ENCODE results near the gene SEC14L5.

The SEC14L5 gene

DNA sequence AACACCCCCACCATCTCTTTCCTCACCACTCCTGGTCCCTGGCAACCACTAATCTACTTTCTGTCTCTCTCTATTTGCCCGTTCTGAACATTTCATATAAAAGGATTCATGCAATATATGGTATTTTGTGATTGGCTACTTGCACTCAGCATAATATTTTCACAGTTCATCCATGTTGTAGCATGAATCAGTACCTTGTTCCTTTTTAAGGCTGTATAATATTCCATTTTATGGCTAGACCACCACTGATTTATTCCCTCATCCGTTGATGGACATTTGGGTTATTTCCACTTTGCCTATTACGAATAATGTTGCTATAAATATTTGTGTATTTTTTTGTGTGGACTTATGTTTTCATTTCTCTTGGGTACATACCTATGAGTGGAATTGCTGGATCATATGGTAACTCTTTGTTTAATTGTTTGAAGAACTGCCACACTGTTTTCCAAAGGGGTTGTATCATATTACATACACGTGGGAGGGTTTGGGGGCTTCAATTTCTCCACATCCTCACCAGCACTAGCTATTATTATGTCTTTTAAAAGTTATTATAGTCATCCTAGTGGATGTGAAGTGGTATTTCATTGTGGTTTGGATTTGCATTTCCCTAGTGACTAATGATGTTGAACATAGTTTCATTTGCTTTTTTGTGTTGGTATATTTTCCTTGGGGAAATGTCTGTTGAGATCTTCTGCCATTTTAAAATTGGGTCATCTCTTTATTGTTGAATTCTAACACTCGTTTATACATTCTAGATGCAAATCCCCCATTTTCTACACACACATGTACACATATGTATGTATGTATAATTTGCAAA is 26.3 kb downstream of the SEC14L5 start:
- DNase-seq (ENCODE audit: low read depth, low spot score) = no peak

DNA sequence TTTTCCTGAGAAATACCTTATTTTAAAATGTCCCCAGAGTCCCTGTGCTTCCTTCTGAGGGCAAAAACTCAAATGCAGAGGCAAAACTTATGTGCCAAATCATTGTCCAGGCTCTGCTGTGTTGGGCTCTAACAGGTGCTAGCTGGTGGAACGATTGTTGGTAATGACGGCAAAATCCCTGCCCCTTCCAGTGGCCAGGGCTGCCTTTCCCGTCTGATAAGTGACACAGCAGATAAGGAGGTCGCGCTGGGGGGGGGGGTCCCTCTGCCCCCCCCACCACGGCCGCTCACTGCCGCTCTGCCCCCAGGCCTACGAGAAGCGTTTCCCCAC is 29.1 kb downstream of the SEC14L5 start:
- no peak for DNase-seq (ENCODE audit: low read depth, low spot score)

DNA sequence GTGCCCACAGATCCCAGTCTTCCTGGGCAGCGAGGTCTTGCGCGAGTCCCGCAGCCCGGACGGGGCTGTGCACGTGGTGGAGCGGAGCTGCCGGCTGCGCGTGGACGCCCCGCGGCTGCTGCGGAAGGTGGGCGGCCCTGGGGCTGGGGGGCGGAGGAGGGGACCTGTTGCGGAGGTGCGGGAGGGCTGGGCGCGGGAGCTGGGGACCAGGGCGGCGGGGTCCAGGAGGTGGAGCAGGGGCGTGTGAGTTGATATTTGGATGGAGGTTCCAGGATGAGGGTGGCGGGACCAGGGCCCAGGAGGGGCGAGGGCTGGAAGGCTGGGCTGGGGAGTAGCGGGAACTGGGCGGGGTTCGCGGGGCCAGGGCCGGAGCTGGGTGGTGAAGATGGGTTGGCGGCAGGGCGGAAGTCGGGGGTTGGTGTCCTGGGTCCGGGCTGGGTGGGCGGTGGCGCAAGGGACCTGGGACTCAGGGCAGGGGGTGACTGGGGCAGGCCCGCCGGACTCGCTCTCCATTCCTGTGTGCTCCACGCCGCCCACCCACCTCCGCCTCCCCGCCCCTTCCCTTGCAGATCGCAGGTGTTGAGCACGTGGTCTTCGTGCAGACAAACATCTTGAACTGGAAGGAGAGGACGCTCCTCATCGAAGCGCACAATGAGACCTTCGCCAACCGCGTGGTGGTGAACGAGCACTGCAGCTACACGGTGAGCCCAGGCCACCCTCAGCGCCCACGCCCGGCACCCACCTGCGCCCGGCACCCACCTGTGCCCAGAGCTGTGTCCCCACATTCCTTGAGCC is 29.6 kb downstream of the SEC14L5 start:
- no peak for DNase-seq (ENCODE audit: low read depth, low spot score)

DNA sequence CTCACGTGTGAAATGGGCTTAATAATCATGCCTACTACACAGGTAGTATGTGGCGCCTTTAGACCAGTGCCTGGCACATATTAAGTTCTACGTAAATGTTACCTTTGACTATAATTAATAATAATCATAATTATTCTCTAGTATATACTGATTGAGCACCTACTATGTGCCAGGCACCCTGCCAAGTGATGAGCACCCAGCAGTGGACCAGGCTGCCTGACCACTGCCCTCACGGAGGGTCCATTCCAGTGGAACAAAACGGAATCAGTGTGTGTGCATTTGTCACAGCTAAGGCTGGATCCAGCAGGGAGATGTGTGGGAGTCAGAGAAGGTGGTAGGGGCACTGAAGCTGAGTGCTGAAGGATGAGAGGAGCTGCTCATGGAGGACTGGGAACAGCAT is 30.5 kb downstream of the SEC14L5 start:
- no peak for DNase-seq (ENCODE audit: low read depth, low spot score)

DNA sequence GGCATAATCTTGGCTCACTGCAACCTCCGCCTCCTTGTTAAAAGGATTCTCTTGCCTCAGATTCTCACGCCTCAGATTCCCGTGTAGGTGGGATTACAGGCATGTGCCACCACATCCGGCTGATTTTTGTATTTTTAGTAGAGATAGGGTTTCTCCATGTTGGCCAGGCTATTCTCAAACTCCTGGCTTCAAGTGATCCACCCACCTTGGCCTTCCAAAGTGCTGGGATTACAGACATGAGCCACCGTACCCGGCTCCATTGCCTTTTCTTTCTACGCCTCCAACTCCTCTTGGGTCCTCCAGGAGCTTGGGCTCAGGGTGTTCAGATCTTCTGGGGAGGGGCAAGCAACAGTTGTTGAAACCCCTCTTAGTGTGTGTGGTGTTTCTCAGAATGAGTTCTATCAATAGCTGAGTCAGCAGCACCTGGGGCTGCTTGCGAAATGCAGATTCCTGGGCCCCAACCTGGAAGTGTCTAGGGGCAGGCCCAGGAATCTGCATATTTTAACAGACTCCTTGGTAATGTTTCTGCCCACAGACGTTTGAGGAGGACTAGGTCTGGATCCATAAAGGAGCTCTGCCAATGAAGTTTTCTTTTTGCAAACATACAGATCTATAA is 31.4 kb downstream of the SEC14L5 start:
- DNase-seq (ENCODE audit: low read depth, low spot score) = no peak

DNA sequence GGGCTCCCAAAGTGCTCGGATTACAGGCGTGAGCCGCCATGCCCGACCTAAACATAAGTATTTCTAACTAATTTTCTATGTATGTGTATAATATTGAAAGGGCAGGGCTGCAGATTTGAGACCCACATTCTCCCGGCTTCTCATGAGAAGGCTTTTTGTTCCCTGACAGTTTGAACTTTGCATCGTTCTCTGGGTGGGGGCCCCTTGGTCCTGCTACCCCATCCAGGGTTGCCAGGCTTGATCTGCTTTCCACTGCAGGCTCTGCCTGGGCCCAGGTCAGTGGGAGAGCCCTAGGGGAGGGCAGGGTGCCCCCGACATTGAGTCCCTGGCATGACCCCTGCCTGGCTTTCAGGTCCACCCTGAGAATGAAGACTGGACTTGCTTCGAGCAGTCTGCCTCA is 32.3 kb downstream of the SEC14L5 start:
- no peak for DNase-seq (ENCODE audit: low read depth, low spot score)

DNA sequence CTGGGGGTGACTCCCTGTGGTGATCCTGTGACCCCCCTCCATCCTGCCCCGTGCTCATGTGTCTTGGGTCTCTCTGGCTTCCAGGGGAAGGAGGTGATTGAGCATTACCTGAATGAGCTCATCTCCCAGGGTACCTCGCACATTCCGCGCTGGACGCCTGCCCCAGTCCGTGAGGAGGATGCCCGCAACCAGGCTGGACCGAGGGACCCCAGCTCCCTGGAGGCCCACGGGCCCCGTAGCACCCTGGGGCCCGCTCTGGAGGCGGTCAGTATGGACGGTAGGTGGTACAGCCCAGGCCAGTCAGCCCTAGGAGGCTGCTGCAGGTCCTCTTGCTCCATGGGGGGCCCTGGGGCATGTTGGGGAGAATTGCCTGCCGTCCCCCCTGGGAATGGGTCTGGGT is 33.6 kb downstream of the SEC14L5 start:
- DNase-seq (ENCODE audit: low read depth, low spot score) = no peak

DNA sequence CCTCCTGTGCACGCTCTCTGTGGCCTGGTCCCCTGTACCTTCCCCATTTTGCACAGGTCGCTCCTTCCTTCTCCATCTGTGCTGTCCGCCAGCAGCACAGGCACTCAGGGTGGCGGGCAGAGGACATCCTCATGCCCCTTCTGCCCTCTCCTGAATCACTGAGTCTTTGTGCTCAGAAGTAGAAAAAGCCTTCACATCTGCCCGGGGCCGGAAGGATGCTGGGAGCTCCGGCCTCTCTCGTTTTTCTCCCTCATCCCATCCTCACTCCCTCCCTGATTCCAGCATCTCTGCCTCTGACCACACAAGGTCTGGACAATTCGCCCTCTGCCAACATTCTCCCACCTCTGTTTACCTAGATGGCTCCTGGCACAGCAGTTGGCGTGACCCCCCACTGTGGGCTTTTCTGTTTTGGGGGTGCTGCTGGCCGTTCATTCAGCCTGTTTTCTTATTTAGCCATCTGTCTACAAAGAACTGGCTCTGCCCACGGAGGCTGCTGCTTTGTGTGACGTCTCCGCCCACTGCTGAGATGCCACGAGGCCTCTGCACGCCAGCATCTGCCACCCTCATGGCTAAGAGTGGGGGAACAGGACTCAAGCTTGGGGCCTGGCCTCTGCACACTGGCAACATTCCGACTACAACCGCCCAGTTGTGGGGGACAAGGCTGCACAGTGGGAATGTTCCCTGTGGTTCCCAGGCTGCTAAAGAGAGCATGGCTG is 36.7 kb downstream of the SEC14L5 start:
- DNase-seq (ENCODE audit: low read depth, low spot score) = no peak

DNA sequence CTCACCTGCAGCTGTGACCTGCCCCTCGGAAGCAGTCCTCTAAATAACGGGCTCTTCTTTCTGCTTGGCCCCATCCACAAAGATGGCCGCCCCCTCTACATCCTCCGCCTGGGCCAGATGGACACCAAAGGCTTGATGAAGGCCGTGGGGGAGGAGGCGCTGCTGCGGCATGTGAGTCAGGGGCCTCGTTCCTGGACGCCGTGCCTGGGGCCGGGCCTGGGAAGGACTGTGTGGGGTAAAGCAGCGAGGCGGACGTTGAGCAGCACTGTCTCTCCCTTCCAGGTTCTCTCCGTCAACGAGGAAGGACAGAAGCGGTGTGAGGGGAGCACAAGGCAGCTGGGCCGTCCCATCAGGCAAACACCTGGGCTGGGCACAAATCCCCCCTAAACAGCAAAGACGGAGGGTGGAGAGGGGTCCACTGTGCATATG is 42.5 kb downstream of the SEC14L5 start:
- no peak for DNase-seq (ENCODE audit: low read depth, low spot score)

DNA sequence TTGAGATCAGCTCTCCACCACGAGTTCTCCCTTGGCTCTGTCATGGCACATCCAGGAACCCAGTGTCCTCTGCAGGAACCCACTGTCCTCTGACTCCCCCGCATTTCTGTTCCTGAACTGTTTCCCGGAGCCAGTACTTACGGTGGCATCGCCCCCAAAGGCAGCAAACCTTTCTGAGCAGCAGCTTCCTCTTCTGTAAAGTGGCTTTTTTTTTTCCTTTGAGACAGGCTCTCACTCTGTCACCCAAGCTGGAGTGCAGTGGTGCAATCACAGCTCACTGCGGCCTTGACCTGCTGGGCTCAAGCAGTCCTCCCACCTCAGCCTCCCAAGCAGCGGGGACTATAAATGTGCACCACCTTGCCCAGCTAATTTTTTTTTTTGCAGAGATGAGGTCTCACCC is 43.4 kb downstream of the SEC14L5 start:
- no peak for DNase-seq (ENCODE audit: low read depth, low spot score)

DNA sequence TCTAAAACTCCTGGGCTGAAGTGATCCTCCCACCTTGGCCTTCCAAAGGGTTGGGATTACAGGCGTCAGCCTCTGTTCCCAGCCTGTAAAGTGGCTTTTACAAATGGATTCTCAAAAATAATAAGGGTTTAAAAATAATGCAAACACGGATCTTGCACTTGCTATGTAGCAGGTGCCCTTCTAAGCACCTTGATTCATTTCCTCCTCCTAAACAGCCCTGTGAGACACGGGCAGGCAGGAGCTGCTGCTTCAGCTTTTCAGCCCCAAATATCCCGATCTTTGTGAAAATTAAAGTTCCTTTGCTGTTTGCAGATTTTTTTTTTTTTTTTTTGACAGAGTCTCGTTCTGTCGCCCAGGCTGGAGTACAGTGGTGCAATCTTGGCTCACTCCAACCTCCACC is 43.9 kb downstream of the SEC14L5 start:
- DNase-seq (ENCODE audit: low read depth, low spot score) = no peak

DNA sequence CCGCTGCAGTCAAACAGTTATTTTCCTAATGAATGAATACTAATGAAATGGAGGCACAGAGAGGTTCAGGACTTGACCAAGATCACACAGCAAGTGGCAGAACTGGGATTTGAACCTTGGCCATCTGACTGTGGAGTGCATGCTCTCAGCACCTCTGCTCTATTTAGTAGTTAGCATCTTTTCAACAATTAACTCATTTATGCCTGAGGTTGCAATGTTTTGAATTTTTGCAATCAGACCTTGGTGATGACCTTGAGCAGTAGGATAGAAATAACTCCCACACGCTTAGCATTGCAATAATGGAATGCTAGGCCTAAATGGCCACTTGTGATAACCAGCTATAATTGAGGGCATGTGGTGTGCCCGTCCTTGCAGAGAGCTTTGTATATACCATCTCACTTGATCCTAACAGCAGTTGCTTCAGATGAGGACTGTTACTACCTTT is 44.6 kb downstream of the SEC14L5 start:
- no peak for DNase-seq (ENCODE audit: low read depth, low spot score)

DNA sequence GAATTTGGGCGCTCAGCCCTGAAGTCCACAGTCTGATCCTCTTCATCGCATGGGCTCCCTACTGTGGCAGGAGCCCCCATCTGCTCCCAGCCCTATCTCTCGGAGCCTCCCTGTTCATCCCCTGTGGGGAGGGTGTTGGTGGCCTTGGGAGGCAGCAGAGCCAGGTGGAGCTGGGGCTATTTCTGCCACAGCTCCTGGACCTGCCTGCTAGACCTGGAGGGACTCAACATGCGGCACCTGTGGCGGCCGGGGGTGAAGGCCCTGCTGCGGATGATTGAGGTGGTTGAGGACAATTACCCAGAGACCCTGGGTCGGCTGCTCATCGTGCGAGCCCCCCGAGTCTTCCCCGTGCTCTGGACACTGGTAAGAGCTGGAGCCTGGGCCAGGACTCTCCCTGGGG is 45.1 kb downstream of the SEC14L5 start:
- no peak for DNase-seq (ENCODE audit: low read depth, low spot score)

DNA sequence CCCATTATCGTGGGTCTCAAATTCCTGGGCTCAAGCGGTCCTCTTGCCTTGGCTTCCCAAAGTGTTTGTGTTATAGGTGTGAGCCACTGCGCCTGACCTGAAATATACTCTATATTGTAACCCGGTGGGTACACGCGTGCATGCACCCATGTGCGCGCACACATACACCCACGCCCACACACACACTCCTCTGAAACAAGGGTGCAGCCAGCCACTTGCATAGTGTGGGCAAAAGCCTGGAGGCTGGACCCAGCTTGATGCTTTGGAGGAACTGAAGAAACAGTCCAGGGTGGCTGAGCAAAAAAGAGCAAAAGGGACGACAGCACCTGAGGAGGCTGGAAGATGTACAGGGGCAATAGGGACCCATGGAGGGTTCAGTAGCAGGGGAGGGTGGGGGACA is 45.7 kb downstream of the SEC14L5 start:
- DNase-seq (ENCODE audit: low read depth, low spot score) = no peak

DNA sequence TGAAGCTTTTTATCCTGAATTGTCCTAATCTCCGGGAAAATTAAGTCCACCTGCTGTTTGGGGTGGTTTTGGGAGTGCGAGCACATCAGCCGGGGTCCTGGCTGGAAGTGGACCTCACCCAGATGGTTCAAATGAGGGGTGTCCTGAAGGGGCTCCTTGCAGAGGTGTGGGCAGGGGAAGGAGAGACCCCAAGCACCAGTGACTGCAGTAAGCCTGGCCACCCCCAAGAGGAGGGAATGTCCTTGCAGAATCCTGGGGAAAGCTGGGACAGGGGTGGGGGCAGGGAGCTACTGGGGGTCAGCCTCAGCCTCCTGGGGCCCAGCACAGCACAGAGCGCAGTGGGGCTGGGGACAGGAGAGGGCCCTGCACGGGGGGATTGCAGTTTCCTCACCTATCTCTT is 46.2 kb downstream of the SEC14L5 start:
- DNase-seq (ENCODE audit: low read depth, low spot score) = no peak

DNA sequence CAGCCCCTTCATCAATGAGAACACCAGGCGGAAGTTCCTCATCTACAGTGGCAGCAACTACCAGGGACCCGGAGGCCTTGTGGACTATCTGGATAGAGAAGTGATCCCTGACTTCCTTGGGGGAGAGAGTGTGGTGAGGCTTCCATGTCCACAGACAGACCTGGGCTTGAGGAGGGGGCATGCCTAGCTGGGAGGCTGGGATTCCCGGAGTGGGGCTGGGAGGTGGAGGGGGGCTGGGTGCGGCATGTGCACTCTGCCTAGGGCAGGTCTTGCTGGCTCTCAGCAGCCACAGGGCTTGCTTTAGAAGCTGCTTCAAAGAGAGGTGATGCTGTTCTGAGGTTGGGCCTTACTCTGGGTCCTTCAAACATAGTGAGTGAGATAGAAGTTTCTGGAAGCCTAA is 47.8 kb downstream of the SEC14L5 start:
- no peak for DNase-seq (ENCODE audit: low read depth, low spot score)

DNA sequence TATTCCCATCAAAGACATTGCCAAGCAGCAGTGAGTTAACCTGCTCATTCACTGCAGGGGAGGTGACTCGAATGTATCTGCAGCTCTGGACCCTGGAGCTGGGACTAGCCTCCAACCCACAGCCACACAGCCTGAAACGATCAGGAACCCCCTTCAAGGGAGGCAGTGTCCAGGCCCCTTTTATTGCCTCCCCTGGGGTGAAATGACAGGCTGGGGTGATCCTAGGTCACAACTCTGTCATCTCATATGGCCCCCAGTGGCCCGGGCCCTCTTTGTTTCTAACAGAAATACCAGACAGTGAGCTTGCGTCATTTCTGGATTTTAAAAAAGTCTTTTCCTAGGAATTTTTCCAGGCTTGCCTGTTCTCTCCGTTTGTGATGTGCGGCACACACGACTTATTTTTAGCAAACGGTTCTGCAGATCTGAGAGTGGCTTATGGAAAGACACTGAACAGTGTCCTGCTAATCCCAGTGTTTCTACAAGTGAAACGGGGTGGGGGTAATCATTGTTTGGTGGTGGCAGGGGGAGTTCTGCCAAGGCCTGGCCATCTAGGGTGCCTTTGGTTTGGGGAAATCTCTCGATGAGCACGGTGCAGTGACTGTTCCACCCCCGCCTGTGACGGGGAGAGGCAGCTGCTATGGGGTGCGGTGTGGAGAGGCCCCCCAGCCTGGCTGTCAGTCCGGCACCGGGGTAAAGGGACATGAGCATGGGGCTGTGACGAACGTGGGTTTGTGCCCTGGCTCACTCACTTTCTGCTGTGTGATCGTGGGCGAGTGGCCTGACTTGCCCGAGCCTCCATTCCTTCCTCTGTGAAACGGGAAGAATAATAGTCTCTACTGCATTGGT is 48.4 kb downstream of the SEC14L5 start:
- DNase-seq (ENCODE audit: low read depth, low spot score) = no peak

DNA sequence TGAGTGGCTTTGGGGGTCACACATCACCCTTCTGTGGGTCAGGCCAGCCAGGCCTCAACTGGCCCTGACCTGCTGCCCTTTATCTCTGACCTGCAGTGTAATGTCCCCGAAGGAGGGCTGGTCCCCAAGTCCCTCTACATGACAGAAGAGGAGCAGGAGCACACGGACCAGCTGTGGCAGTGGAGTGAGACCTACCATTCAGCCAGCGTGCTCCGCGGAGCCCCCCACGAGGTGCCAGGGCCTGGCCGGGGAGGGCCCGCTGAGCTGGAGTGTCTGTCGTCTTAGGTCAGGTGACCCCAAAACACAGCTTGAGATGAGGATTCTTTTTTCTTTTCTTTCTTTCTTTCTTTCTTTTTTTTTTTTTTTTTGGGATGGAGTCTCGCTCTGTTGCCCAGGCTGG is 49.1 kb downstream of the SEC14L5 start:
- no peak for DNase-seq (ENCODE audit: low read depth, low spot score)

DNA sequence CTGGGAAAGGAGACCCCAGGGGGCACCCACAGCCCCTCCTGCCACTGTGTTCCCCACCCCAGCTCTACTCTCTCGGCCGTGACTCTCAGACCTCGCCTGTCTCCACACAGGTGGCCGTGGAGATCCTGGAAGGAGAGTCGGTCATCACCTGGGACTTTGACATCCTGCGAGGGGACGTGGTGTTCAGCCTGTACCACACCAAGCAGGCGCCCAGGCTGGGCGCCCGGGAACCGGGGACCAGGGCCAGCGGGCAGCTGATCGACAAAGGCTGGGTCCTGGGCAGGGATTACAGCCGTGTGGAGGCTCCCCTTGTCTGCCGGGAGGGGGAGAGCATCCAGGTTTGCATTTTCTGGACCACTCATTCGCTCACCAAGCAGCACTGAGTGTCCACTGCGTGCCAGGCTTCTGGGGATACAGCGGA is 50.2 kb downstream of the SEC14L5 start:
- DNase-seq (ENCODE audit: low read depth, low spot score) = no peak

DNA sequence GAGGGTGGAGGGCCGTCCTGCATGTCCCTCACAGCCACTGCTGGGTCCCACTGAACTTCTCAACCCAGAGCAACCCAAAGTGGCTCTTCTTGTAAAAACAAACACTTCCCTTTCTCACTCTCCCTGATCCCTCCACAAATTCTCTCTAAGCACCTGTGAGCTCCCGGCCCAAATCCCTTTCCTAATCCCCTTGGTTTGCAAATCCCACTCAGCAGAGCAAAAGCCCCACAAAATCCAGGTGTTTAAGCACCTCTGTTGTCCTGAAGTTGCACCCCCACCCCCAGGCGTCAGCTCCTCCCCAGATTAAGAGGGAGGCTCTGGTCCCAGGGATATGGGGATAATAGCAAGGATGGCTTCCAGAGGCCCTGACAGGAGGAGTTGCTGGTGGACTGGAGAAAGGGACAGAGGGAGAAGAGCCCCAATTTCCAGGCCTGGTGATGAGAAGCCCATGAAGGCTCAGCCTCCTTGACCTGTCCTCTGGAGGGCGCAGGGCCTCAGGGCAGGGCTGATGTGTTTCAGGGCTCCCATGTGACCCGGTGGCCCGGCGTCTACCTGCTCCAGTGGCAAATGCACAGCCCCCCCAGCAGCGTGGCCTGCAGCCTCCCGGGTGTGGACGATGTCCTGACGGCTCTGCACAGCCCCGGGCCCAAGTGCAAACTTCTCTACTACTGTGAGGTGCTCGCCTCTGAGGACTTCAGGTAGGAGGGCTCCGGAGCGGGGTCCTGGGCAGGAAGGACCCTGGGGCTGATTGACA is 52.6 kb downstream of the SEC14L5 start:
- no peak for DNase-seq (ENCODE audit: low read depth, low spot score)

Measured in ELF-1 (cell line).